Measurements from ENCODE around the gene ELMO2. TPM values are rescaled to one million over a fixed set of nuclear protein-coding genes. Genes with fewer than 3 reads are reported as not detected.
"Not testable (repeated sequence)": the region's sequence is repeated elsewhere in the genome, so short reads cannot be mapped to it uniquely, and the experiment has no call there.

ELMO2 gene
- total RNA-seq, 1 donor from 2014 or later: 65.1 TPM

DNA sequence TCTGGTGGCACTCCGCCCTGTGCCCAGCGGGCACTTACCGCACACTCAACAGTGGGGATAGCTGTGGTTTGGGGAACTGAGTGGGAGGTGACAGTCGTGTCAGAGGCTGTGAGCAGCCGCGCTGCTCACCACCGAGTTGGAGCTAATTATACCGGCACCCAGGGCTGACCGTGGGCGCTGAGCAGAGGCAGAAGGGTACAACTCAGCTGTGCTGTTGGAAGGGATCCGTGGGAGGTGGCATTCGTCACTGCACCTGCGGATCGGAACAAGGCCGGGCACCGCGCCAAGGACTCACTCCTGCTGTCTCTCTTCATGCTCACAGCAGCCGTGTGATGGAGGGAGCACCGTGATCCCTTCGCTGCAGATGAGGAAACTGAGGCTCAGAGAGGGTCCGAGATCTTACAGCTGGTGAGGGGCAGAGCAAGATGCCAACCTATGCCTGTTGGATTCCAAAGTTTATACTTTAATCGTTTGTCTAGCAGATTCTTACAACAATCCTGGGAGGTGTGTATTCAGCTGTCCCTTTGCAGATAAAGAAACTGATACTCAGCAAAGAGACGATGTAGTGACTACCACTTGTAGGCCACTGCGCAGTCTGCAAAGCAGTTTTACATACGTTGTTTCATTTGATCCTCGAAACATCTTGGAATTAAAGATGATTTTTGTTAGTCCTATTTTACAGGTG, 713 bp upstream of the ELMO2 start:
- intact Hi-C loops (cut with micrococcal nuclease): loop anchor here (1.0 kb wide), 3 partner anchors 43 to 436 kb away; partner anchors contain the start of gene TP53RK

DNA sequence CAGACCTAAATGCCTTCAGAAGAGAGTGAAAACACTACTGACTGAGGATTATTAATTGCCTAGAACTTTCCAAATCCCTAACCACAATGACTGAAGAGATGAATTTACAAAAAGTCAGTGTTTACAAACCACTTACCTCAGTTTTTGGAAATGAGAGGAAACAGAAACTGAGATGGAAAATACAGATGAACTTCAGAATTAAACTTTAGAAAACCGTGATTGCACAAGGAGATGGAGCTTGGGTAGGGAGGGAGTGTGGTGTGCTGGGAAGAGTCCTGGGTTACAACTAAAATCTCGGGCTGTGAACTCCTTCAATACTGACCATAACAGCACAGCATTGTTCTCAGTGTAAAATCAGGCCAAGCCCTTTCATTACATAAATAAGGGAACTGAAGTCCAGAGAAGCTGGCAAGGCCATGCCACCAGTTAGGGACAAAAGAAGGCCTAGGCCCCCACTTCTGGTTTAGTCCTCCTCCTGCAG, 4.0 kb downstream of the ELMO2 start:
- intact Hi-C loops (cut with micrococcal nuclease): no loop called here

DNA sequence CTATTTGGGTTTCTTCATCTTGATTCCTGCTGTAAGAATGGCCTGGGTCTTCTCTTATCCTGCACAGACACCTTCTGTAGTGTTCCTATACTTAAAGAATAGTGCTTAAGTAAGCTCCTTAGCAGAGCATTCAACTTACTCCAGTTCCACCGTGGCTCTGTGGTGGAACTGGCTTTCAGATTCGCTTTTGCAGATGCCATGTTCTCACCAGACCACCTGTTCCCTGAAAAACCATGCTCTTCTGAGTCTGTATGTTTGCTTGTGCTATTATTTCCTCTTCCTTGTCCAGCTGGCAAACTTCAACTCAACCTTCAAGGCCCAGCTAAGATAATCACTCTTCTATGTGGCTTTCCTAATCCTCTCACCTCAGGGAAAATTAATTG, 4.9 kb downstream of the ELMO2 start:
- intact Hi-C loops (cut with micrococcal nuclease): loop anchor here (1.0 kb wide), 1 partner anchor 38 kb away; no protein-coding TSS in a partner anchor

DNA sequence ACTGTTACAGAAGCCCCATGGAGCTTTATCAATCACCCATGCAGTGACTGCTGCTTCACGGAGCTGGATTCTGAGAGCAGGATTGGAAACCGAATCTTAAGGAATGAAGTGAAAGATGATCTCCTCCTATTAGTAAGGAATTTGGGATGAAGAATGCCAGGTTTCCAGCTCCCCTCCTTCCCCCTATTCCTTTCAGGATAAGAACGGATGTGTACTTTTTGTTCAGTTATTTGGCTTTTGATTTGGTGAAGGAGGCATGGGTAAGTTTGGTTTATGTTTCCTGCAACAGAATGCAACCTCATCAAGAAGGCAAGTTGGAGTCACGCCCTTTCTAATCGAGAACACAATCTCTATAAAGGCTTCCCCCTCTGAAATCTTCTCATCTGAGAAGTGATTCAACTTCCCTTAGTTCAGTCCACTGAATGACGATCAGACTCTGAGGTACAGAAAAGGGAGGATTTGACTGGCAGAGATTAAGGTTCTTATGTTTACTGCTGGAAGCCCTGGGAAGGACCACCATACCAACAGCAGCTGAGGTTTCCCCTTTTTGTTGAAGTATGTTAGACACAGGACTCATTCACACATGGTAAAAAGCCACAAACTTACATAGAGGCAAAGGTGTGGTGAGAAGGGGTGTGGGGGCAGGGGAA, 5.5 kb downstream of the ELMO2 start:
- intact Hi-C loops (cut with micrococcal nuclease): loop anchor here (1.0 kb wide), 1 partner anchor 38 kb away; no protein-coding TSS in a partner anchor

DNA sequence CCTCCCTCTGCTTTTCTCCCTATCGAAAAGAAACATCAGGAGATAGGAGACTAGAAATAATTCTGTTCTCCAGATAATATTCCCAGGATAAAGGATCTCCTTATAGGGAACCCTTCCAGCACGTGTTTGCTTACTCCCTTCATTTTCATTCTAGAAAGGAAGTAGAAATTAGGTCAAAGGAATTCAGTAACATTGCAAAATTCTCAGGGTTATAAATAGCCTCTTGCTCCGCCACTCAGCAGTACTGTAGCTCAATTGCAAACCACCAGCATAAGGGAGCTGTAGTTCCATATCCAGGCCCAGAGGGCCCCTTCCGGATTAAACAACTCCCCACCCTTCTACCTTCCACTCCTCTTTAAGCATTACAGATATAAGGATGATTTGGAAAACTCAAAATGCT, 6.2 kb downstream of the ELMO2 start:
- intact Hi-C loops (cut with micrococcal nuclease): no loop called here

DNA sequence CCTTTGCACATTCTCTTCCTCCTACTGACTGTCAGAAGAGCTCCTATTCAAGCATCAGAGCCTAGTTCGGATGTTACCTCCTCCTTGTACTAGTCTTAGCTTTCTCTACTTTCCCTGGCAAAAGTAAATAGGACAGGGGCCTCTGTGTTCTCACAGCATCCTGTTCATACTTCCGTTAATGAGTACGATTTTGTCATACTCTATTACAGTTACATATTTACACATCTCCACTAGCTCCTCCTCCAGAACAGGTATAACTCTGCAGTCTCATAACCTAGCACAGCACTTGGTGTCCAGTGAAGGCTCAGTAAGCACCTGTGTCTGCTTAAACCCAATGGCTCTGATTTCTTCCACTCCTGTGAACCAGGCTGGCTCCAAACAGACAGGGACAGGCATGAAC, 7.0 kb downstream of the ELMO2 start:
- intact Hi-C loops (cut with micrococcal nuclease): no loop called here

DNA sequence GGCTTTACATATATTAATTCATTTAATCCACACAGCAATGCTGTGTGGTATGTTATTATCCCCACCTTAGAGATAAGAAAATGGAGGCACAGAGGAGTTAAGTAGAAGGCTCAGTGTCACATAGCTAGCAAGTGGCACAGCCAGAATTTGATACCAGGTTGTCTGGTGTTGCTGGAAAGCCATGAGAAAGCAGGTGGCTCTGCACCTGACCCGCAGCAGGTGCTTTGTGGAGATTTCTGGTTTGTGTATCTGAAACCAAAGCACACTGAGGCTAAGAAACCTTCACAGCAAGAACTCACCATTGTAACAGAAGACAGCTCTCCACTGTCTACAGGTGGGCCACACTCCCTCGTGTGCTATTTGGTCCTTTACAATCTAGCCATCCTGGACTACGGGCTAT, 7.5 kb downstream of the ELMO2 start:
- intact Hi-C loops (cut with micrococcal nuclease): no loop called here

DNA sequence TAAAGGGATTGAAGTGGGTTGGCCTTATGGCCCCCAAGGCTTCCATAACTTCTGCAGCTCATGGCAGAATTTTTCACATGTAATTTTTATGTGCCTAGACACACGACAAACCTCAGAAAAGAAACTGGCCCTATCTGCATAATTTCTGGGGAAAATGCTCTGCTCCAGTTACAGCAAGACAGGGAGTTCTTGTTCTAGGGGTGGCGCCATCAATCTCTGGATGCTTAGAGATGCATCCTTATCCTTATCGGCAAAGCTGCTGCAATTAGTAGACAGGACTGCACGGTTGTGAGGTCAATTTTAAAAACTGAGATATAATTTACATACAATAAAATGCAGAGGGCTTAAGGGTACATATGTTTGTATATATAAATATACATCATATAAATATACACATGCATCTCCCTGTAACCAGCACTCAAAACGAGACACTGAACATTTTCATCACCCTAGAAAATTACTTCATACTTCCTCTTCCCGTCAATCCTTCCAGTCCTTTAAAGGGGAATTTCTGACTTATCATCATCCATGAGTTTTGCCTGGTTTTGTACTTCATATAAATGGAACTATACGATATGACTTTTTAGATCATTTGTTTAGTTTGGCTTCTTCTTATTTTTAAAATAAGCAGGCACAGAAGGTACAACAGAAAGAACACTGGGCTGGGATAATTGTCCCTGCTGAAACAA, 10.2 kb downstream of the ELMO2 start:
- intact Hi-C loops (cut with micrococcal nuclease): no loop called here

DNA sequence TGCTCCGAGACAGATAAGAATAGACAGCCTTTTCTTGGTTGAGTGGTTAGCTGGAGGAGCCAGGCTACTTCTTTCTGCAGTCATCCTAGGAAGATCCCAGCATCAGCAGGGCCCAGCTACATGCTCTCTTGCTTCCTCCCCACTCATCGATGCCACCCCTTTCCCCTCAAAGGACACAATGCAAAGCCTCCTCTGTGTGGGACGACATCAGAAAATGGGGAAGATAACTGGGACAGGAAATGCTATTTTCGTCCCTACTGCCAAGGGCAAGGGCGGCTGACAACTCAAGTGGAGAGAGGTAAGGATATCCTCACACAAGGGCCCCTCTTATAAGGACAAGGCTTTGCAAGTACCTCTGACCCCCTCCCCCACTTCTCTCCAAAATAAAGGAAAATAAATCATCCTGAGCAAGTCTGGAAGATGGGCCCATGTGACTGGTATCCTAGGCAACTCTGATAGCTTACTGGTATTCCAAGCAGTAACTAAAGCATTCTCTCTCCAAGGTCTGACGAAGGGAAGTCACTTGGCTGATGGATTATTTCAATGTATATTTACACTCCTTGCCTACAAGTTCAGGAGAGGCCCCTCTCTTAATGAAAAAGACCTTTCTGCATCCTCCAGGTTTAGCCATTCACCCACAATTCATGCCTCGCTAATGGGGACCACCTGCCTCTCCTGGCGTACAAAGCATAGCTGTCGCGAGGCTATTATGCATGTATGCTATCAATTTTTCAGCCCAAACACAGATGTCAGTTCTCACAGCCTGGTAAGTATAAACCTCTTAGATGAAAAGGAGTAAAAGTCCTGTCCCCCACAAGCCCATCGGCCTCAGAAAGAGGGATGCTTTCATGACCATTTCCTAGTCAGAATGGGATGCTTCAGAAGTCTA, 11.3 kb downstream of the ELMO2 start:
- intact Hi-C loops (cut with micrococcal nuclease): no loop called here

DNA sequence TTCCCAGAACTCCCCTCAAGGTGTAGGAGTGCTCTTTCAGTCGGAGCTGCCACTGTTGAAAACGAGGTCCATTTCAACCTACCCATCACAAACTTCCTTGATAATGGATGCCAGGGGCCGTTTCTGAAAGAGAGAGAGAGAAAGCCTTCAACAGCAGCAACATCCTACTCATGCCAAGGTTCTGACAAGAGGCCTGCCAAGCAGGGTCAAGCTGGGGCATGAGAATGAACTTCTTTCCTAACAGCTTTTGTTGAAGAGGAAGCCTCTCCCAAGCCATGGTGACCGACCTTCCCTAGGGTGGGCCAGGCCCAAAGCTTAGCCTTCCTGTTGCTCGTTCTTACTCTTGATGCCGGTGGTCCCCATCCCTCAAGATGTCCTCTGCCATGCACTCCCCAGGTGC, 12.4 kb downstream of the ELMO2 start:
- intact Hi-C loops (cut with micrococcal nuclease): no loop called here

DNA sequence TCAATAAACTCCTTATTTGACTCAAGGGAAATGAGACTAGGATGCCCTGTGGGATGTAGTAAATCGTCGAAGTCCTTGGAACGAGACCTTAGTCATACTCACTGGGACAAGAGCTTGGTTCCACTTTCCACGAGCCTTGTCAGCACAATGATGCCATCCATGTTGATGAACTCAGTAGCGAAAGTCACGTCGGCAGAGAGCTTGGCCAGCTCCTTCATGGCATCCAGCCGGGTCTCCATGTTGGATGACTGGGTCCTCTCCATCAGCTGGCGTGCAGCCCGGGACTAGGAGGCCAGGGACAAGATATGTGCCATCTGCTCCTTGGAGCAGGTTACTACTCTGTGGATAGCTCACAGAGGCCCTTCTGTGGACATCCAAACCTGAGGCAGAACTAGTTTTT, 17.5 kb downstream of the ELMO2 start:
- intact Hi-C loops (cut with micrococcal nuclease): no loop called here

DNA sequence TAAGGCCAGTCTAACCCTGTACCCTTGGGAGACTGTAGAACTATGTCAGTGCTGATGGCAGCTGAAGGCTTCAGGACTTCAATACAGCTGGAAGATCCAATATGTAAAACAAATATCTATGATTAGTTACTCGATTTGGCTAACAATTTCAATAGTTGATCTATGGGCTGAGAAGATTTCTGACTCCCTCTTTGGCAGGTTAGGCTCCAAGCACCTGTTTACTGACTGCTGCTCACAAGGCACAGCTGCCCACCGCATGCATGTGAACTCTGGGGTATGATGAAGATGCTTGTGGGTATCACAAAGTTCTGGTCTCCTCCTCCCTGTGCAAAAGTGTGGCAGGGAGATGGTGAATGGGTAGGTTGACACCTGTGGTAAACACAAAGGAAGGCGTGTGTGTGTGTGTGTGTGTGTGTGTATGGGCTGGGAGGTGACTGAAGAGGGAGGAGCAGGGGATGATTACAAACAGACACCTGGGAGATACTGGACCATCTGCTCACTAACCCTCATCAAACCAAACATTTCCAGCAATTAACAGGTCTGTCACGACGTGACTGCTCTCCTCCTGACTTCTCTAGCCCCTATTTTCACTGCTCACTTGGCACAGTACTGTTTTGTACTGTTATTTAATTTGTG, 18.1 kb downstream of the ELMO2 start:
- intact Hi-C loops (cut with micrococcal nuclease): no loop called here

DNA sequence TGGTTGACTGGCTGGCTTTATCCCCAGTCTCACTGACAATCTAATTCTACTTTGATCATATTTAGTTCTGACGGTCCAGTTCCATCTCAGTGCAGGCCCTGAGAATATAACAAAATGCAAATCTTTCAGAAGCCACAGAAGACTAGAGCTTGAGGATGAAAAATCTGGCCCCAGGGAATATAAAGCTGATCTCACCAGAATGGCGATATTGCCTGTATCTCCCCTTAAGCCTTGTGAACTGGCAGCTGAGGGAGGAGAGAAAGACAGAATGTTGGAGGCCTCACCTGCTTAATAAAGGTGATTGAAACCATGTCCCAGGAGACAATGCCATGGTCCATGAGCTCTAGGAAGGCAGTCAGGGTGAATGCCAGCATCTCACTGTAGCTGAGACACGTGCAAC, 19.4 kb downstream of the ELMO2 start:
- intact Hi-C loops (cut with micrococcal nuclease): not testable (repeated sequence)

DNA sequence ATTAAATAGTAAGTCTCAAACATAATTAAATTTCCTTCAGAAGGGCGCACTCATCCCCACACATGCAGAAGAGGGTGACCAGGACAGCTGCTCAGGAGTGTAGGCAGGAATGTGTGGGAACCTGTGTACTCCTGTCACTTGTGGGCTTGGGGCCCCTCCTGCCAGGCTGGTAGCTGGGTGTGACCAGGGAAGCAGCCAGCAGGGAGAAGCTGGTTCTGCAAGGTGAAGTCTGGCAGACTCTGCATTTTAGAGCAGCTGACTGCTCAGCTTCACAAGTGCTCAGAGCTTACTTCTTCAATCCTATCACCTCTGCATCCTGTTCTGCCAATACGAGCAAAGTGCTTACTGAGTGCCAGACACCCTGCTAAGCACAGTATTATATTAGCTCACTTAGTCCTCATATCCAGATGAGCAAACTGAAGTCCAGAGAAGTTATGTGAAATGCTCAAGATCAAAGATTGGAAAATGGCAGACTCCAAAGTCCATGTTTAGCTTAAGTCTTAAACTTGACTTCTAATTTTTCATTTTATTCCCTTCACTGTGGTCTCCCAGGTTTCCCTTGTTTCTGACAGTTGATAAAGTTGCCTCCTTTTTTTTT, 27.9 kb downstream of the ELMO2 start:
- intact Hi-C loops (cut with micrococcal nuclease): no loop called here

DNA sequence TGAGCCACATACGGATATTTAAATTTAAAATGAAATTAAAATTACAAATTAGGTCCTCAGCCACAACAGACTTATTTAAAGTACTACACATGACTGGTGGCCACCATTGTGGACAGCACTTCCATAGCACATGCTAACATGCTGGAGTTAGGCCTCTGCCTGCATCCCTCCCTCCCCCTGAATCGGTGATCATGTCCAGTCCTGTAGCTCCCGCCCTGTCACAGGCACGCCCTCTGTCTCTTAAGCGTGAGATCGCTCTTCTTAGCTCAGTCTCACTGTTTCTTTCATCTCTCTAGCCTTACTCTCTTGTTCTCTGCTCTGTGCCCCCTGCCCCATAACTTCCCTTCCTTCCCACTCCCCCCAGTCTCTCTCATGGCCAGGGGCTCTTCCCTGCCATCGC, 28.9 kb downstream of the ELMO2 start:
- intact Hi-C loops (cut with micrococcal nuclease): no loop called here

DNA sequence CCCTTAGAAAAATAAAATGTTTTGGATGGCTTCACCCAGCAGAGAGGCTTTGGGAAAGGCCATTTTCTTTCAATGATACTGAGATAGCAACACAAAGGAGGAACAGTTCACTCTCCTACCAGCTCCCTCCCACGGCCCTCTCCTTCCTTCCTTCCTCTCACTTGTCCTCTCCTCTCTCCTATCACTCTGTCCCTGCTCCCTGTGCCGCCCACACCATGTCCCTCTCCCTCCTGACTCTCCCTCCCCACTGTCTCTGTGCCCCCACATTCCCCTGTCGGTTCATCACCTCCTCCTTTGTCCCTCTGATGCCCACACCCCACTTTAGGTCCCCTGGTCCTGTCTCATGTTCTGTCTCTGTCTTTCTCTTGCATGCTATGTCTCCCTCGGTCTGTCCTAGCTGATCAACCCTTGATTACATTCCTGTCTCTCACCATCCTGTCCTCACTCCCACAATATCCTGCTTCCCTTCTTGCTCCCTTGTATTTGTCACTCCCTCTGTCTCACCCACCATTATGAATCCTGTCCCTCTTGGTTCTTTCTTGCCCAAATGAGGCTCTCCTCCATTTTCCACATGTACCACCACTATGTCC, 30.1 kb downstream of the ELMO2 start:
- intact Hi-C loops (cut with micrococcal nuclease): no loop called here

DNA sequence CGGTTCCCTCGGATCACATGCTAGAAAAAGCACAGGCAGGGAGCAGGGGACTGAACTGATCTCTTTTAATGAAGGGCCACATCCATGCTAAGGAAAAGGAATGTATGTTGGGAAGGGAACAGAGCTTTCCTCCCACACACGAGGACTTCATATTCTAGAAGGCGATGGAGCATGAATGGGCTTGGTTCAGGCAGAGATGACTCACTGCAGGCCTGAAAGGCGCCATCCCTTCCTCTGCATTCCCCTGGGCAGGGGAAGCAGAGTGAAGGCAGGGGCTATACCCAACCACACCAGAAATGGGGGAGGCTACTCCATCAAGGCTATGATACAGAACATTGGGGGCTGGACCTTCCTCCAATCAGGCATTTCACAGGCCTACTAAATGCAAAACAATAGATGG, 30.6 kb downstream of the ELMO2 start:
- intact Hi-C loops (cut with micrococcal nuclease): no loop called here

DNA sequence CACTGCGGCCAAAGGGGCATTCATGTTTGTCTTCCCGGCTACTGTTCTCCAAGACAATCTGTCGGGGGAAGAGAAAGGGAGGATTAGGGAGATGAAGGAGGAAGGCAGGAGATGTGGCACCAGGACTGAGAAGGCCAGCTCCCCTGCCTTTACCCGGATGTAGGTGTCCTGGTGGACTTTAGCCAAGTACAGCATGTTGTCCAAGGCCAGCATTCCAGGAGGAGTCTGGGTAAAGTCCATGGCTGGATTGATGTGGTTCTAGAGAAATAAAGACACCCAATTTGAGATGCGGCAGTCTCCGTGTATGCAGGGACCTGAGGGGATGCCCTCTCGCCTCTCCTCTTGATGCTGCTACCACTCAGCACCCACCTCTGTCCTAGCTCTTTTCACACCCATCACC, 32.0 kb downstream of the ELMO2 start:
- intact Hi-C loops (cut with micrococcal nuclease): no loop called here

DNA sequence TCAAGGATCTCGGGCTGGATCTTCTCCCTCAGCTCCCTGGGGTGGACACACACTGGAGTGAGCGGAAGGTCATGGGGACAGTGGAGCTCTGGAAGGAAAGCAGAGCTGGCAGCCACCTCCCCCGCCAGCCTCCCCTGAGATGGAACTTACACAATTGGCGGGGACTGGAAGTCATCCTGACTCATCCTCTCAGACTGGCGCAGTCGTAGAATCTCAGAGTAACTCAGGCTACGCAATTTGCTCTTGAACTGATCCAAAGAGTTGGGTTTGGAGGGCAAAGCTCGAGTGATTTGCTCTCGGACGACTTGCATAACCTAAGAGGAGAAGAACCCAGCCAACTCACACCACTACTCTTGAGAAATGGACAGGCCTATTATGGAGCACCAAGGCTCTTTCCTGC, 34.8 kb downstream of the ELMO2 start:
- intact Hi-C loops (cut with micrococcal nuclease): no loop called here

DNA sequence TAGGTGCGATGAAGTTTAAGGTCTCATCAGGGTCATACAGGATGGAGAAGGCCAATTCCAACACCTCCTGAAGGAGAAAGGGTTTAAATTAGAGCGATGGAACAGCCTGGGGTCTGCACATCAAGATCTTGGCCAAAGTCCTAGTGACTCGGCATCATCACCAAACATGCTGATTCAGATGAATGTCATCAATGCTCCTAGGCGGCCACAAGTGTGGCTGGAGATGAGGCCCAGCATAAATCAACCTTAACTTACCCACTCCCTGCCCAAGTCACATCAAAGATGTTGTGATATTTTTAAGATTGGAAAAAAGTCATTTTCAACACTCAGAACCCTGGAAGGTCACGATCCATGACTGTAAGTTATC, 37.5 kb downstream of the ELMO2 start:
- intact Hi-C loops (cut with micrococcal nuclease): no loop called here

All from T-helper 2 cell treated with Interferon-gamma antibody and Interleukin-4, amounts not matched to agents 100 ng/mL and 5 ng/mL, for 36 hours (primary cell).